Neural crest cell (in vitro differentiated cells): ENCODE measurements around the gene DHH. TPM values are rescaled to one million over a fixed set of nuclear protein-coding genes. Genes with fewer than 3 reads are reported as not detected.

Source experiments
- DNase-seq: peaks from one replicate; pipeline ENCODE4 v3.0.0; 2021; ENCODE audit warnings: low read depth, mixed read lengths, low spot score
- H3K27ac Mint-ChIP-seq: one replicate; pipeline ENCODE4 v1.8.0; 2021; ENCODE audit warnings: mild to moderate bottlenecking, mixed read lengths; ENCODE audit not compliant: unreplicated experiment
- H3K27me3 Mint-ChIP-seq: 2 replicates; pipeline ENCODE4 v1.8.0; 2021; ENCODE audit warnings: low read depth, mild to moderate bottlenecking, mixed read lengths
- H3K36me3 Mint-ChIP-seq: 2 replicates; pipeline ENCODE4 v1.8.0; 2021; ENCODE audit warnings: low read depth, mild to moderate bottlenecking, mixed read lengths
- H3K4me1 Mint-ChIP-seq: 2 replicates; pipeline ENCODE4 v1.8.0; 2021; ENCODE audit warnings: mixed read lengths
- H3K4me3 Mint-ChIP-seq: one replicate; pipeline ENCODE4 v1.8.0; 2021; ENCODE audit warnings: mild to moderate bottlenecking, mixed read lengths
- H3K9me3 Mint-ChIP-seq: 2 replicates; pipeline ENCODE4 v1.8.0; 2021; ENCODE audit warnings: mixed read lengths
- CTCF ChIP-seq: fragments of 200-600 bp; sonication (generic); conservative IDR thresholded peaks from 2 replicates; pipeline ENCODE4 v1.5.0; 2021; ENCODE audit warnings: antibody characterized with exemption, mild to moderate bottlenecking
- total RNA-seq: library from RNA; stranded (reverse); gene quantifications from 2 replicates; pipeline ENCODE4 v1.2.1, GENCODE V29; 2021

Gene DHH
- total RNA-seq, 1 donor from 2014 or later, result 1.5 TPM

- Mint-ChIP-seq H3K4me3 (no peak overlapping the region), H3K9me3 (no peaks in the 10 kb centered on the region), H3K36me3 (peaks cover 6% of the 10 kb centered on the region), H3K27ac (no peak overlapping the region), H3K27me3 (no peaks in the 10 kb centered on the region), H3K4me1 (no peaks in the 10 kb centered on the region)
- DNase-seq, result no peak
- TF ChIP-seq CTCF, result no peak
These were observed 56.2 kb downstream of the DHH start for GRCh38 chr12:49038291-49038955.

- no peaks in the 10 kb centered on the region for H3K27me3 Mint-ChIP-seq
- no peak for DNase-seq
- no peak overlapping the region for H3K27ac Mint-ChIP-seq
- no peak overlapping the region for H3K4me3 Mint-ChIP-seq
- no peaks in the 10 kb centered on the region for H3K9me3 Mint-ChIP-seq
- no peaks in the 10 kb centered on the region for H3K4me1 Mint-ChIP-seq
- peaks cover under 1% of the 10 kb centered on the region for H3K36me3 Mint-ChIP-seq
- TF ChIP-seq CTCF, result no peak
These were observed 56.7 kb downstream of the DHH start for GRCh38 chr12:49037947-49038237.

- Mint-ChIP-seq H3K9me3 (no peaks in the 10 kb centered on the region), H3K36me3 (no peaks in the 10 kb centered on the region), H3K27ac (no peak overlapping the region), H3K4me1 (no peaks in the 10 kb centered on the region), H3K27me3 (no peaks in the 10 kb centered on the region), H3K4me3 (no peak overlapping the region)
- no peak for TF ChIP-seq CTCF
- DNase-seq, result no peak
These were observed 57.3 kb downstream of the DHH start for GRCh38 chr12:49037111-49037946.

Other genes starting within 250 kb of the DHH start
- gene DDX23, start 242.6 kb downstream of the DHH start, total RNA-seq, result 119 and 124 TPM in 2 replicates
- 4.2 and 6.1 TPM in 2 replicates for gene RND1, start 228.9 kb downstream of the DHH start, total RNA-seq
- 15.1 and 18.6 TPM in 2 replicates for gene FKBP11, start 169.3 kb downstream of the DHH start, total RNA-seq
- gene ARF3, start 137.3 kb downstream of the DHH start, total RNA-seq, result 194 and 202 TPM in 2 replicates
- gene WNT10B, start 123.1 kb downstream of the DHH start, total RNA-seq, result 1.3 and 1.8 TPM in 2 replicates
- gene WNT1, start 116.5 kb downstream of the DHH start, total RNA-seq, result 1.2 and 2.1 TPM in 2 replicates
- 0.51 and 0.64 TPM in 2 replicates for gene DDN, start 95.4 kb downstream of the DHH start, total RNA-seq
- 58.5 and 61.9 TPM in 2 replicates for gene PRKAG1, start 76.0 kb downstream of the DHH start, total RNA-seq
- 99.8 and 107 TPM in 2 replicates for gene KMT2D, start 34.0 kb downstream of the DHH start, total RNA-seq
- 1.2 and 2.1 TPM in 2 replicates for gene RHEBL1, start 24.8 kb downstream of the DHH start, total RNA-seq
- 101 TPM in 2 replicates for gene LMBR1L, start 16.0 kb upstream of the DHH start, total RNA-seq
- 3,094 and 3,153 TPM in 2 replicates for gene TUBA1B, start 36.6 kb upstream of the DHH start, total RNA-seq
- 1,729 and 1,742 TPM in 2 replicates for gene TUBA1A, start 94.3 kb upstream of the DHH start, total RNA-seq
- 203 and 208 TPM in 2 replicates for gene TUBA1C, start 170.3 kb upstream of the DHH start, total RNA-seq
- 0.70 and 1.3 TPM in 2 replicates for gene PRPH, start 200.3 kb upstream of the DHH start, total RNA-seq
- 88.0 and 91.2 TPM in 2 replicates for gene TROAP, start 228.5 kb upstream of the DHH start, total RNA-seq
- 0.63 and 0.80 TPM in 2 replicates for gene C1QL4, start 242.4 kb upstream of the DHH start, total RNA-seq